ENCODE data around the gene PTPN22.

The PTPN22 gene

GRCh38 chr1:113811888-113812660, 59.4 kb downstream of the PTPN22 start, which contains the start of gene RSBN1 (continued):
- TF ChIP-seq ZNF658 (tag by site-specific recombination; IDR thresholded peaks at IDR 0.05) (no peak), REPIN1 (tag by site-specific recombination; IDR thresholded peaks at IDR 0.05; ENCODE audit: low read depth) (peak; percentile 74; the same call in 1 of the 2 replicates), ZNF23 (tag by site-specific recombination; IDR thresholded peaks at IDR 0.05; ENCODE audit: borderline replicate concordance) (no peak), CTCF (tag by site-specific recombination; IDR thresholded peaks at IDR 0.05) (peak; percentile 57), ZNF394 (tag by site-specific recombination; IDR thresholded peaks at IDR 0.05; ENCODE audit: borderline replicate concordance) (peak; percentile 59; the same call in 1 of the 2 replicates), ZNF660 (tag by site-specific recombination; IDR thresholded peaks at IDR 0.05) (peak; percentile 14; the same call in 1 of the 2 replicates), ZSCAN4 (tag by site-specific recombination; IDR thresholded peaks at IDR 0.05) (no peak), ZNF701 (tag by site-specific recombination; IDR thresholded peaks at IDR 0.05) (no peak), MZF1 (tag by site-specific recombination; IDR thresholded peaks at IDR 0.05; ENCODE audit: borderline replicate concordance) (0 out of 2 replicates have a peak, but pooled peaks have one; percentile 46), ZBTB7A (tag by site-specific recombination; IDR thresholded peaks at IDR 0.05; ENCODE audit: low read depth) (peak; percentile 91), KLF10 (tag by site-specific recombination; IDR thresholded peaks at IDR 0.05) (peak; percentile 98), OVOL3 (tag by site-specific recombination; IDR thresholded peaks at IDR 0.05) (0 out of 2 replicates have a peak, but pooled peaks have one; percentile 36), GLIS1 (tag by site-specific recombination; IDR thresholded peaks at IDR 0.05) (peak; percentile 9; the same call in 1 of the 2 replicates), ZBTB8A (tag by site-specific recombination; IDR thresholded peaks at IDR 0.05) (peak; percentile 38; the same call in 1 of the 2 replicates), ZNF473 (tag by site-specific recombination; IDR thresholded peaks at IDR 0.05) (no peak), WT1 (tag by site-specific recombination; IDR thresholded peaks at IDR 0.05) (peak; percentile 63), MEIS1 (CRISPR knock-in tag; IDR thresholded peaks at IDR 0.05; ENCODE audit: borderline replicate concordance) (no peak), RBAK (tag by site-specific recombination; IDR thresholded peaks at IDR 0.05) (no peak), SCRT2 (tag by site-specific recombination; IDR thresholded peaks at IDR 0.05) (peak; percentile 95), ZNF157 (tag by site-specific recombination; IDR thresholded peaks at IDR 0.05) (no peak), ZNF341 (tag by site-specific recombination; IDR thresholded peaks at IDR 0.05; ENCODE audit: low read depth) (peak; percentile 95), PATZ1 (tag by site-specific recombination; IDR thresholded peaks at IDR 0.05) (peak; percentile 98), ZNF596 (tag by site-specific recombination; IDR thresholded peaks at IDR 0.05) (no peak), ZNF785 (tag by site-specific recombination; IDR thresholded peaks at IDR 0.05) (0 out of 2 replicates have a peak, but pooled peaks have one; percentile 32), ZBTB17 (tag by site-specific recombination; IDR thresholded peaks at IDR 0.05) (peak; percentile 90), ZIC2 (tag by site-specific recombination; IDR thresholded peaks at IDR 0.05) (peak; percentile 85), ZNF335 (tag by site-specific recombination; conservative IDR thresholded peaks at IDR 0.05) (peak; percentile 97), INSM2 (tag by site-specific recombination; IDR thresholded peaks at IDR 0.05) (0 out of 2 replicates have a peak, but pooled peaks have one; percentile 10), ZSCAN30 (tag by site-specific recombination; IDR thresholded peaks at IDR 0.05) (peak; percentile 41), ZNF561 (tag by site-specific recombination; IDR thresholded peaks at IDR 0.05; ENCODE audit: borderline replicate concordance) (peak; percentile 64; the same call in 1 of the 2 replicates)
